HepG2 (cell line): ENCODE measurements around the gene SERINC1. TPM values are rescaled to one million over a fixed set of nuclear protein-coding genes. Genes with fewer than 3 reads are reported as not detected.

Source experiments
- ATAC-seq: fragments of 200-7000 bp; cut with Tn5 transposase; 3 replicates; pipeline ENCODE4 v1.9.1; 2020; ENCODE audit warnings: mild to moderate bottlenecking, moderate library complexity
- BruUV-seq: library from RNA; stranded (reverse); fragments of 400-500 nt; replicated peaks from 2 replicates; lab custom pipeline; 2021; lab: Mats Ljungman, UMichigan
- CTCF ChIA-PET: fragments of 300-600 bp; formaldehyde crosslinking; extraction: SDS; loops from one replicate; lab custom pipeline; 2021; ENCODE audit warnings: low total read pairs, inconsistent platforms, low intra/inter-chr PET ratio; lab: Yijun Ruan, JAX
- POLR2A ChIA-PET: fragments of 350-600 bp; sonication (Branson Sonifier 250); formaldehyde crosslinking; loops from one replicate; lab custom pipeline; 2020; ENCODE audit warnings: antibody characterized with exemption, inconsistent platforms; lab: Yijun Ruan, JAX
- DNase-seq: peaks from one replicate; pipeline ENCODE4 v3.0.0-alpha.2; 2015; ENCODE audit warnings: low spot score
- FAIRE-seq: peaks from 3 replicates; lab custom pipeline; 2011; peaks lifted over from hg19 to GRCh38; lab: Jason Lieb, UNC
- H2AFZ ChIP-seq: one replicate; pipeline ENCODE4 v1.6.1; 2011; ENCODE audit warnings: low read length, inconsistent platforms
- H3K27ac ChIP-seq: fragments of 300-600 bp; 3 replicates; pipeline ENCODE4 v1.8.0; 2011; ENCODE audit warnings: mixed run types, mild to moderate bottlenecking, mixed read lengths, low read length, inconsistent platforms; ENCODE audit not compliant: insufficient read depth; ENCODE audit errors: extremely low read length
- H3K27me3 ChIP-seq, 2 experiments: fragments of 200-600 bp in 1 of 2; 2 replicates in 1 of 2; 3 replicates in 1 of 2; pipeline versions ENCODE4 v1.6.0 to v1.8.0; 2011; ENCODE audit warnings: low read length in 2 of 2, mild to moderate bottlenecking in 2 of 2, moderate library complexity in 2 of 2, inconsistent platforms in 1 of 2; ENCODE audit not compliant: insufficient read depth in 2 of 2, control insufficient read depth in 1 of 2
- H3K36me3 ChIP-seq, 2 experiments: fragments of 200-600 bp in 1 of 2; replicated peaks in 1 of 2; 2 replicates in 1 of 2; 3 replicates in 1 of 2; pipeline versions ENCODE4 v1.5.1 to v1.8.0; 2011; ENCODE audit warnings: low read length in 2 of 2, inconsistent platforms in 1 of 2; ENCODE audit not compliant: insufficient read depth in 2 of 2, control insufficient read depth in 1 of 2
- H3K4me1 ChIP-seq: 2 replicates; pipeline ENCODE4 v1.5.1; 2012; ENCODE audit warnings: low read length, inconsistent platforms; ENCODE audit not compliant: insufficient read depth
- H3K4me2 ChIP-seq: 2 replicates; pipeline ENCODE4 v1.6.0; 2011; ENCODE audit warnings: low read depth, low read length, inconsistent platforms
- H3K4me3 ChIP-seq, 3 experiments: fragments of 200-600 bp in 1 of 3; sonication (generic), shearing (Covaris generic) in 1 of 3; replicated peaks in 1 of 3; 2 replicates each; pipeline ENCODE4 v1.5.1; 2011 to 2016; ENCODE audit warnings: low read length in 3 of 3, inconsistent platforms in 2 of 3, low read depth in 2 of 3, mild to moderate bottlenecking in 2 of 3, control low read depth in 1 of 3, mixed read lengths in 1 of 3; ENCODE audit not compliant: insufficient read depth in 1 of 3
- H3K79me2 ChIP-seq: one replicate; pipeline ENCODE4 v1.6.1; 2011; ENCODE audit warnings: low read length, inconsistent platforms; ENCODE audit not compliant: insufficient read depth
- H3K9ac ChIP-seq: 2 replicates; pipeline ENCODE4 v1.6.0; 2011; ENCODE audit warnings: mild to moderate bottlenecking, low read depth, low read length, inconsistent platforms; ENCODE audit not compliant: insufficient read depth
- H3K9me3 ChIP-seq: 2 replicates; pipeline ENCODE4 v1.5.1; 2012; ENCODE audit warnings: mild to moderate bottlenecking, low read length
- H4K20me1 ChIP-seq: 2 replicates; pipeline ENCODE4 v1.6.0; 2011; ENCODE audit warnings: inconsistent platforms, mild to moderate bottlenecking, low read length, moderate library complexity; ENCODE audit not compliant: insufficient read depth
- ATF6 ChIP-seq: sonication (generic); formaldehyde crosslinking; conservative IDR thresholded peaks from 2 replicates; pipeline ENCODE4 v1.4.0; 2020; ENCODE audit warnings: missing genetic modification reagents
- ATM ChIP-seq: fragments of 450-650 bp; IDR thresholded peaks from 2 replicates; pipeline ENCODE4 v1.7.1; 2017; ENCODE audit warnings: mild to moderate bottlenecking, borderline replicate concordance
- CENPBD1 ChIP-seq: sonication (generic); formaldehyde crosslinking; IDR thresholded peaks from 2 replicates; pipeline ENCODE4 v1.8.0; 2022; ENCODE audit warnings: missing genetic modification reagents, low read depth, mild to moderate bottlenecking, borderline replicate concordance
- CREM ChIP-seq, 2 experiments: sonication (generic) in 1 of 2; formaldehyde crosslinking in 1 of 2; IDR thresholded peaks; 2 replicates each; pipeline versions ENCODE4 v1.4.0 to v1.6.1; 2016 to 2020; ENCODE audit warnings: antibody characterized with exemption in 1 of 2, mild to moderate bottlenecking in 1 of 2, missing genetic modification reagents in 1 of 2
- ERF ChIP-seq: IDR thresholded peaks from 2 replicates; pipeline ENCODE4 v1.6.1; 2018; ENCODE audit warnings: missing biosample characterization, missing genetic modification reagents
- FIP1L1 ChIP-seq: fragments of 200-400 bp; formaldehyde crosslinking; IDR thresholded peaks from 2 replicates; pipeline ENCODE4 v1.6.1; 2018; ENCODE audit warnings: low read depth, mild to moderate bottlenecking, low read length, moderate library complexity, borderline replicate concordance; ENCODE audit not compliant: insufficient read depth
- FLYWCH1 ChIP-seq: sonication (generic); formaldehyde crosslinking; IDR thresholded peaks from 2 replicates; pipeline ENCODE4 v1.8.1; 2023; ENCODE audit warnings: mild to moderate bottlenecking, missing genetic modification reagents
- FOXA3 ChIP-seq: IDR thresholded peaks from 2 replicates; pipeline ENCODE4 v1.6.1; 2016; ENCODE audit warnings: missing genetic modification reagents, missing compliant biosample characterization
- MAX ChIP-seq: IDR thresholded peaks from 2 replicates; pipeline ENCODE4 v1.6.1; 2012; ENCODE audit warnings: inconsistent platforms
- ONECUT2 ChIP-seq: sonication (generic); formaldehyde crosslinking; IDR thresholded peaks from 2 replicates; pipeline ENCODE4 v1.4.0; 2020; ENCODE audit warnings: missing genetic modification reagents
- POLR2AphosphoS2 ChIP-seq: IDR thresholded peaks from 2 replicates; pipeline ENCODE4 v1.6.1; 2011; ENCODE audit warnings: low read depth, low read length, improper control_type of control experiment
- RELA ChIP-seq: sonication (generic); formaldehyde crosslinking; IDR thresholded peaks from 2 replicates; pipeline ENCODE4 v1.4.0; 2020; ENCODE audit warnings: missing genetic modification reagents
- TGIF2 ChIP-seq: IDR thresholded peaks from 2 replicates; pipeline ENCODE4 v1.6.1; 2016; ENCODE audit warnings: control low read depth, missing compliant biosample characterization
- ZBTB10 ChIP-seq: sonication (generic); formaldehyde crosslinking; IDR thresholded peaks from 2 replicates; pipeline ENCODE4 v1.4.0; 2020; ENCODE audit warnings: missing genetic modification reagents, borderline replicate concordance
- ZNF225 ChIP-seq: sonication (generic); formaldehyde crosslinking; IDR thresholded peaks from 2 replicates; pipeline ENCODE4 v1.4.0; 2020; ENCODE audit warnings: mild to moderate bottlenecking, missing genetic modification reagents
- ZNF34 ChIP-seq: sonication (generic); formaldehyde crosslinking; IDR thresholded peaks from 2 replicates; pipeline ENCODE4 v1.4.0; 2020; ENCODE audit warnings: mild to moderate bottlenecking, missing genetic modification reagents, borderline replicate concordance
- ZNF746 ChIP-seq: sonication (generic); formaldehyde crosslinking; IDR thresholded peaks from 2 replicates; pipeline ENCODE4 v1.8.0; 2022; ENCODE audit warnings: mild to moderate bottlenecking, missing genetic modification reagents
- WGBS: methylation state at CpG from one replicate; pipeline ENCODE4 v1.1.6; 2017; ENCODE audit warnings: low lambda C conversion rate; 5-methylcytosine and 5-hydroxymethylcytosine counted together
- in situ Hi-C: cut with HindIII; loops from 2 replicates; pipeline ENCODE4 v1.10.0; 2017; ENCODE audit warnings: low pct_unique_long_range_greater_than_20kb; ENCODE audit not compliant: extremely low pct_ligation_motif_present
- intact Hi-C: fragments of 100-400 bp; cut with micrococcal nuclease; formaldehyde crosslinking; loops from one replicate; pipeline ENCODE4 v1.10.0; 2022; ENCODE audit not compliant: unreplicated experiment
- polyA plus RNA-seq, 8 experiments: library from polyadenylated mRNA; depleted of rRNA in 3 of 8; stranded (reverse) in 7 of 8; unstranded in 1 of 8; fragments of >200 nt; fragmentation: Illumina TruSeq in 4 of 8; extraction: Trizol in 4 of 8; gene quantifications; 2 replicates each; pipeline versions ENCODE4 v1.2.1 to v1.2.3, GENCODE V29; 2011 to 2016; ENCODE audit warnings: low read depth in 4 of 8, missing spikeins in 1 of 8, mixed read lengths in 1 of 8; ENCODE audit not compliant: insufficient read depth in 1 of 8
- total RNA-seq, 5 experiments: library from RNA; depleted of rRNA; stranded (reverse); fragments of >200 nt; fragmentation: Illumina TruSeq; extraction: Trizol; gene quantifications; 2 replicates each; pipeline ENCODE4 v1.2.3, GENCODE V29; 2016; ENCODE audit warnings: low read depth in 1 of 5

The SERINC1 gene
- total and polyA plus RNA-seq, 2 of the 13 experiments (the other 11 are each of a cell fraction or from before 2014, with no cell fraction given): 93.5 to 112 TPM

GRCh38 chr6:122393351-122393896 is 78.2 kb downstream of the SERINC1 start:
- intact Hi-C loops: no loop called here
- H3K36me3 ChIP-seq: no peaks in the 10 kb centered on the region
- FAIRE-seq: no peak
- TF ChIP-seq ZBTB10 (no peak), POLR2AphosphoS2 (no peak), TGIF2 (no peak), ZNF225 (CRISPR knock-in tag) (no peak), ZNF34 (CRISPR knock-in tag) (no peak), ERF (CRISPR knock-in tag) (no peak), ATF6 (CRISPR knock-in tag) (no peak), FOXA3 (no peak), FIP1L1 (no peak), CENPBD1 (CRISPR knock-in tag) (no peak), ONECUT2 (CRISPR knock-in tag) (no peak), FLYWCH1 (CRISPR knock-in tag) (no peak), MAX (no peak), ZNF746 (CRISPR knock-in tag) (no peak), ATM (no peak), RELA (no peak), CREM (IDR thresholded peaks at IDR 0.05) (no peak), CREM (CRISPR knock-in tag; IDR thresholded peaks at IDR 0.05) (no peak)
- no TSS peak for BruUV-seq
- DNase-seq: no peak
- H3K27ac ChIP-seq: no peak overlapping the region
- H3K79me2 ChIP-seq: no peaks in the 10 kb centered on the region
- H4K20me1 ChIP-seq: no peaks in the 10 kb centered on the region
- no peak; the same call in 2 of the 3 replicates for ATAC-seq
- POLR2A ChIA-PET: no interaction called here
- WGBS: 76% methylated on average over 8 of the region's 8 CpGs
- no peak overlapping the region for H2AFZ ChIP-seq
- no peaks in the 10 kb centered on the region for H3K27me3 ChIP-seq
- in situ Hi-C loops: loop anchor here (25.0 kb wide), 1 partner anchor 144 kb away; no protein-coding TSS in a partner anchor
- H3K4me1 ChIP-seq: no peaks in the 10 kb centered on the region
- H3K4me2 ChIP-seq: no peak overlapping the region
- no peak overlapping the region for H3K4me3 ChIP-seq
- CTCF ChIA-PET: no interaction called here
- H3K9me3 ChIP-seq: no peaks in the 10 kb centered on the region
- H3K9ac ChIP-seq: no peak overlapping the region
